HepG2 (cell line): ENCODE results near the gene MMP24OS. TPM values are rescaled to one million over a fixed set of nuclear protein-coding genes. Genes with fewer than 3 reads are reported as not detected.

Source experiments
- CAMTA2 ChIP-seq: sonication (generic); formaldehyde crosslinking; IDR thresholded peaks from 2 replicates; pipeline ENCODE4 v1.4.0; 2020; ENCODE audit warnings: mild to moderate bottlenecking, missing genetic modification reagents, borderline replicate concordance
- EZH2 ChIP-seq: conservative IDR thresholded peaks from 2 replicates; pipeline ENCODE4 v1.6.1; 2012; ENCODE audit warnings: mild to moderate bottlenecking, low read depth, low read length, moderate library complexity
- KDM2A ChIP-seq: sonication (generic); formaldehyde crosslinking; IDR thresholded peaks from 2 replicates; pipeline ENCODE4 v1.4.0; 2020; ENCODE audit warnings: low read depth, missing genetic modification reagents, borderline replicate concordance
- NCOR1 ChIP-seq: fragments of 200-600 bp; sonication (generic); IDR thresholded peaks from 2 replicates; pipeline ENCODE4 v1.7.0; 2017; ENCODE audit warnings: antibody characterized with exemption, low read length, borderline replicate concordance
- NONO ChIP-seq, 2 experiments: fragments of 450-650 bp in 1 of 2; sonication (generic) in 1 of 2; formaldehyde crosslinking in 1 of 2; IDR thresholded peaks in 1 of 2; conservative IDR thresholded peaks in 1 of 2; 2 replicates each; pipeline versions ENCODE4 v1.6.1 to v1.8.0; 2017 to 2022; ENCODE audit warnings: mild to moderate bottlenecking in 1 of 2, missing genetic modification reagents in 1 of 2, moderate library complexity in 1 of 2
- NR2F6 ChIP-seq, 2 experiments: IDR thresholded peaks; 2 replicates each; pipeline ENCODE4 v1.6.1; 2016; ENCODE audit warnings: antibody characterized with exemption in 1 of 2, mild to moderate bottlenecking in 1 of 2
- REL ChIP-seq: sonication (generic); formaldehyde crosslinking; conservative IDR thresholded peaks from 2 replicates; pipeline ENCODE4 v1.8.0; 2022; ENCODE audit warnings: mild to moderate bottlenecking, missing genetic modification reagents, moderate library complexity
- THAP11 ChIP-seq: IDR thresholded peaks from 2 replicates; pipeline ENCODE4 v1.6.1; 2016; ENCODE audit warnings: missing biosample characterization, missing genetic modification reagents
- ZNF101 ChIP-seq: sonication (generic); formaldehyde crosslinking; IDR thresholded peaks from 2 replicates; pipeline ENCODE4 v1.4.0; 2020; ENCODE audit warnings: mild to moderate bottlenecking, low read depth, missing genetic modification reagents, borderline replicate concordance
- ZNF296 ChIP-seq: sonication (generic); formaldehyde crosslinking; conservative IDR thresholded peaks from 2 replicates; pipeline ENCODE4 v1.5.0; 2020; ENCODE audit warnings: mild to moderate bottlenecking, missing genetic modification reagents
- ZNF33A ChIP-seq: sonication (generic); formaldehyde crosslinking; IDR thresholded peaks from 2 replicates; pipeline ENCODE4 v1.5.1; 2020; ENCODE audit warnings: missing genetic modification reagents, mild to moderate bottlenecking, moderate library complexity, borderline replicate concordance
- ZNF563 ChIP-seq: sonication (generic); formaldehyde crosslinking; IDR thresholded peaks from 2 replicates; pipeline ENCODE4 v1.8.0; 2022; ENCODE audit warnings: mild to moderate bottlenecking, moderate library complexity, missing genetic modification reagents
- ZNF672 ChIP-seq: sonication (generic); formaldehyde crosslinking; IDR thresholded peaks from 2 replicates; pipeline ENCODE4 v1.8.1; 2022; ENCODE audit warnings: missing genetic modification reagents
- polyA plus RNA-seq, 8 experiments: library from polyadenylated mRNA; depleted of rRNA in 3 of 8; stranded (reverse) in 7 of 8; unstranded in 1 of 8; fragments of >200 nt; fragmentation: Illumina TruSeq in 4 of 8; extraction: Trizol in 4 of 8; gene quantifications; 2 replicates each; pipeline versions ENCODE4 v1.2.1 to v1.2.3, GENCODE V29; 2011 to 2016; ENCODE audit warnings: low read depth in 4 of 8, missing spikeins in 1 of 8, mixed read lengths in 1 of 8; ENCODE audit not compliant: insufficient read depth in 1 of 8
- total RNA-seq, 5 experiments: library from RNA; depleted of rRNA; stranded (reverse); fragments of >200 nt; fragmentation: Illumina TruSeq; extraction: Trizol; gene quantifications; 2 replicates each; pipeline ENCODE4 v1.2.3, GENCODE V29; 2016; ENCODE audit warnings: low read depth in 1 of 5
- TF ChIP-seq, protein P1 (sequence below): sonication (generic); formaldehyde crosslinking; IDR thresholded peaks from 2 replicates; pipeline ENCODE4 v1.4.0; 2020; ENCODE audit warnings: mild to moderate bottlenecking, low read depth, missing genetic modification reagents
- TF ChIP-seq, protein P2 (sequence below): sonication (generic); formaldehyde crosslinking; IDR thresholded peaks from 2 replicates; pipeline ENCODE4 v1.4.0; 2020; ENCODE audit warnings: missing genetic modification reagents, borderline replicate concordance
- TF ChIP-seq, protein P3 (sequence below): sonication (generic); formaldehyde crosslinking; IDR thresholded peaks from 2 replicates; pipeline ENCODE4 v1.4.0; 2020; ENCODE audit warnings: mild to moderate bottlenecking, missing genetic modification reagents

The MMP24OS gene
- total and polyA plus RNA-seq, 2 of the 13 experiments (the other 11 are each of a cell fraction or from before 2014, with no cell fraction given) = 6.0 to 8.5 TPM

DNA sequence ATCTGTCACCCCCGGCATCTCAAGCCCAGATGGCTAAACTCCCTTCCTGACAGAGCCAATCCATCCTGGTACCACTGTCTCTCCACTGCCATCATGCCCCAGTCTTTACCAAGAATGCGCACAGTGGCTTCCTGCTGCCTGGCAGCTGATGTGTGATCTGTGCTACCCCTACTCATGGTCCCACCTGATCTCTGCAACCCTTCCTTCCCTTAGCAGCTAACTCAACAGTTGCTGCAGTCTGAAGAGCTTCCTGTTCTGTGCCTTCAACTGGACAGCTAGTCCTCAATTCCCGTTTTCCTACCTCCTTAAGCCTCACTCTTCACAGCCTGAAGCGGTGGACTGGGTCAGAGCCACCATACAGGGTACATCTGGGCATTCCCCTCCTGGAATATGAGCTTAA is 21.9 kb upstream of the MMP24OS start (continued):
- no peak for TF ChIP-seq ZNF101 (CRISPR knock-in tag)
- TF ChIP-seq ZNF296 (CRISPR knock-in tag) = no peak
- TF ChIP-seq ZNF563 = no peak
- TF ChIP-seq ZNF33A (CRISPR knock-in tag) = no peak
- TF ChIP-seq THAP11 = no peak
- TF ChIP-seq CAMTA2 (CRISPR knock-in tag) = 0 out of 2 replicates have a peak, but pooled peaks have one; percentile 49
- 0 out of 2 replicates have a peak, but pooled peaks have one; percentile 22 for TF ChIP-seq KDM2A (CRISPR knock-in tag)
- no peak for TF ChIP-seq NCOR1
- TF ChIP-seq, protein P1, sequence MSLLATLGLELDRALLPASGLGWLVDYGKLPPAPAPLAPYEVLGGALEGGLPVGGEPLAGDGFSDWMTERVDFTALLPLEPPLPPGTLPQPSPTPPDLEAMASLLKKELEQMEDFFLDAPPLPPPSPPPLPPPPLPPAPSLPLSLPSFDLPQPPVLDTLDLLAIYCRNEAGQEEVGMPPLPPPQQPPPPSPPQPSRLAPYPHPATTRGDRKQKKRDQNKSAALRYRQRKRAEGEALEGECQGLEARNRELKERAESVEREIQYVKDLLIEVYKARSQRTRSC (CRISPR knock-in tag) = no peak
- no peak for TF ChIP-seq EZH2
- 0 out of 2 replicates have a peak, but pooled peaks have one; percentile 35 for TF ChIP-seq ZNF672 (CRISPR knock-in tag)
- no peak for TF ChIP-seq REL (CRISPR knock-in tag)
- no peak for TF ChIP-seq NR2F6 (IDR thresholded peaks at IDR 0.05)
- TF ChIP-seq NR2F6 (CRISPR knock-in tag; IDR thresholded peaks at IDR 0.05) = no peak
- no peak for TF ChIP-seq NONO (IDR thresholded peaks at IDR 0.05)
- no peak for TF ChIP-seq NONO (CRISPR knock-in tag; conservative IDR thresholded peaks at IDR 0.05)
- TF ChIP-seq, protein P2, sequence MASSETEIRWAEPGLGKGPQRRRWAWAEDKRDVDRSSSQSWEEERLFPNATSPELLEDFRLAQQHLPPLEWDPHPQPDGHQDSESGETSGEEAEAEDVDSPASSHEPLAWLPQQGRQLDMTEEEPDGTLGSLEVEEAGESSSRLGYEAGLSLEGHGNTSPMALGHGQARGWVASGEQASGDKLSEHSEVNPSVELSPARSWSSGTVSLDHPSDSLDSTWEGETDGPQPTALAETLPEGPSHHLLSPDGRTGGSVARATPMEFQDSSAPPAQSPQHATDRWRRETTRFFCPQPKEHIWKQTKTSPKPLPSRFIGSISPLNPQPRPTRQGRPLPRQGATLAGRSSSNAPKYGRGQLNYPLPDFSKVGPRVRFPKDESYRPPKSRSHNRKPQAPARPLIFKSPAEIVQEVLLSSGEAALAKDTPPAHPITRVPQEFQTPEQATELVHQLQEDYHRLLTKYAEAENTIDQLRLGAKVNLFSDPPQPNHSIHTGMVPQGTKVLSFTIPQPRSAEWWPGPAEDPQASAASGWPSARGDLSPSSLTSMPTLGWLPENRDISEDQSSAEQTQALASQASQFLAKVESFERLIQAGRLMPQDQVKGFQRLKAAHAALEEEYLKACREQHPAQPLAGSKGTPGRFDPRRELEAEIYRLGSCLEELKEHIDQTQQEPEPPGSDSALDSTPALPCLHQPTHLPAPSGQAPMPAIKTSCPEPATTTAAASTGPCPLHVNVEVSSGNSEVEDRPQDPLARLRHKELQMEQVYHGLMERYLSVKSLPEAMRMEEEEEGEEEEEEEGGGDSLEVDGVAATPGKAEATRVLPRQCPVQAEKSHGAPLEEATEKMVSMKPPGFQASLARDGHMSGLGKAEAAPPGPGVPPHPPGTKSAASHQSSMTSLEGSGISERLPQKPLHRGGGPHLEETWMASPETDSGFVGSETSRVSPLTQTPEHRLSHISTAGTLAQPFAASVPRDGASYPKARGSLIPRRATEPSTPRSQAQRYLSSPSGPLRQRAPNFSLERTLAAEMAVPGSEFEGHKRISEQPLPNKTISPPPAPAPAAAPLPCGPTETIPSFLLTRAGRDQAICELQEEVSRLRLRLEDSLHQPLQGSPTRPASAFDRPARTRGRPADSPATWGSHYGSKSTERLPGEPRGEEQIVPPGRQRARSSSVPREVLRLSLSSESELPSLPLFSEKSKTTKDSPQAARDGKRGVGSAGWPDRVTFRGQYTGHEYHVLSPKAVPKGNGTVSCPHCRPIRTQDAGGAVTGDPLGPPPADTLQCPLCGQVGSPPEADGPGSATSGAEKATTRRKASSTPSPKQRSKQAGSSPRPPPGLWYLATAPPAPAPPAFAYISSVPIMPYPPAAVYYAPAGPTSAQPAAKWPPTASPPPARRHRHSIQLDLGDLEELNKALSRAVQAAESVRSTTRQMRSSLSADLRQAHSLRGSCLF (CRISPR knock-in tag) = no peak
- TF ChIP-seq, protein P3, sequence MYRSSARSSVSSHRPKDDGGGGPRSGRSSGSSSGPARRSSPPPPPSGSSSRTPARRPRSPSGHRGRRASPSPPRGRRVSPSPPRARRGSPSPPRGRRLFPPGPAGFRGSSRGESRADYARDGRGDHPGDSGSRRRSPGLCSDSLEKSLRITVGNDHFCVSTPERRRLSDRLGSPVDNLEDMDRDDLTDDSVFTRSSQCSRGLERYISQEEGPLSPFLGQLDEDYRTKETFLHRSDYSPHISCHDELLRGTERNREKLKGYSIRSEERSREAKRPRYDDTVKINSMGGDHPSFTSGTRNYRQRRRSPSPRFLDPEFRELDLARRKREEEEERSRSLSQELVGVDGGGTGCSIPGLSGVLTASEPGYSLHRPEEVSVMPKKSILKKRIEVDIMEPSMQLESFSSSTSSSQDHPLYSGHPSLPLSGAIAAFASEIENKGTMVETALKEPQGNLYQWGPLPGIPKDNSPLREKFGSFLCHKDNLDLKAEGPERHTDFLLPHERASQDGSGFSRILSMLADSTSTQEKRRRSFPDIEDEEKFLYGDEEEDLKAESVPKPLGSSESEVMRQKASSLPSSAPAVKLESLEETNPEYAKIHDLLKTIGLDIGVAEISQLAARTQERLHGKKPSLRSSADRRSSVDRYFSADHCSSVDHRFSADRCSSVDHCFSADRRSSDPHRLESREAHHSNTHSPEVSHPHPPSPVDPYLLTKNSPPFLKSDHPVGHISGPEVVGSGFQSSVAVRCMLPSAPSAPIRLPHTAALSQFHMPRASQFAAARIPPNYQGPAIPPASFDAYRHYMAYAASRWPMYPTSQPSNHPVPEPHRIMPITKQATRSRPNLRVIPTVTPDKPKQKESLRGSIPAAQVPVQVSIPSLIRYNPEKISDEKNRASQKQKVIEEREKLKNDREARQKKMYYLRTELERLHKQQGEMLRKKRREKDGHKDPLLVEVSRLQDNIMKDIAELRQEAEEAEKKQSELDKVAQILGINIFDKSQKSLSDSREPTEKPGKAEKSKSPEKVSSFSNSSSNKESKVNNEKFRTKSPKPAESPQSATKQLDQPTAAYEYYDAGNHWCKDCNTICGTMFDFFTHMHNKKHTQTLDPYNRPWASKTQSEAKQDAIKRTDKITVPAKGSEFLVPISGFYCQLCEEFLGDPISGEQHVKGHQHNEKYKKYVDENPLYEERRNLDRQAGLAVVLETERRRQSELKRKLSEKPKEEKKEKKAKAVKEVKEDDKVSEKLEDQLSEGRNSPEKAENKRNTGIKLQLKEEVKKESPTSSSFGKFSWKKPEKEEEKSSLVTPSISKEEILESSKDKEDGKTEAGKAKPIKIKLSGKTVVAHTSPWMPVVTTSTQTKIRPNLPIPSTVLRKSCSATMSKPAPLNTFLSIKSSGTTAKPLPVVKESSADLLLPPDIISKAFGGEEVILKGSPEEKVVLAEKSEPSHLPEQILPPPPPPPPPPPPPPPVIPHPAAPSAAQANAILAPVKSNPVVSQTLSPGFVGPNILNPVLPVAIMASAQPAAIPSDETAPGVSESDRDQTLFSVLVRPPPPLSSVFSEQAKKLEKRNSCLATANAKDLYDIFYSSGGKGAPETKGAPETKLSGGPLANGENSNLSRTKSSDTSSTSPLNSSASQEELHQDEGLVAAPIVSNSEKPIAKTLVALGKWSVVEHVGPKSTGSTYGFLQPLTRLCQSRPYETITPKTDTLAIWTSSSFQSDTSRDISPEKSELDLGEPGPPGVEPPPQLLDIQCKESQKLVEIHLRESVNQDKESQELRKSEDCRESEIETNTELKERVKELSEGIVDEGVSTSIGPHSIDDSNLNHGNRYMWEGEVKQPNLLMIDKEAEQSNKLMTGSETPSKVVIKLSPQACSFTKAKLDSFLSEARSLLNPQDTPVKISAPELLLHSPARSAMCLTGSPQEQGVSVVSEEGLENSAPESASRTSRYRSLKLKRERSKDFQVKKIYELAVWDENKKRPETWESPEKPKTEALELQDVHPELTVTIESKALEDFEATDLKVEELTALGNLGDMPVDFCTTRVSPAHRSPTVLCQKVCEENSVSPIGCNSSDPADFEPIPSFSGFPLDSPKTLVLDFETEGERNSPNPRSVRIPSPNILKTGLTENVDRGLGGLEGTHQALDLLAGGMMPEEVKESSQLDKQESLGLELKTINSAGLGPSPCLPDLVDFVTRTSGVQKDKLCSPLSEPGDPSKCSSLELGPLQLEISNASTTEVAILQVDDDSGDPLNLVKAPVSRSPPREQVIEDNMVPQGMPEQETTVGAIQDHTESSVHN = no peak
